HUES64 (cell line): ENCODE data around the gene HRH3.

Source experiments
- H3K27ac ChIP-seq: 2 replicates; pipeline ENCODE4 v1.7.0; 2013; ENCODE audit warnings: low read depth, low read length, inconsistent platforms
- H3K27me3 ChIP-seq: 2 replicates; pipeline ENCODE4 v1.6.1; 2013; ENCODE audit warnings: mild to moderate bottlenecking, low read length; ENCODE audit not compliant: insufficient read depth
- H3K36me3 ChIP-seq: 2 replicates; pipeline ENCODE4 v1.6.1; 2013; ENCODE audit warnings: mild to moderate bottlenecking, low read length; ENCODE audit not compliant: insufficient read depth
- H3K4me1 ChIP-seq: 2 replicates; pipeline ENCODE4 v1.6.1; 2013; ENCODE audit warnings: mild to moderate bottlenecking, low read length, moderate library complexity; ENCODE audit not compliant: insufficient read depth
- H3K4me3 ChIP-seq: 2 replicates; pipeline ENCODE4 v1.5.1; 2013; ENCODE audit warnings: mild to moderate bottlenecking, low read length, moderate library complexity
- H3K9ac ChIP-seq: 2 replicates; pipeline ENCODE4 v1.6.1; 2013; ENCODE audit warnings: mild to moderate bottlenecking, low read depth, low read length
- H3K9me3 ChIP-seq: 2 replicates; pipeline ENCODE4 v1.6.1; 2013; ENCODE audit warnings: low read depth, low read length; ENCODE audit not compliant: insufficient read depth
- WGBS: fragments of 150-250, 120-280 bp; methylation state at CpG from one replicate; pipeline ENCODE4 v1.1.7; 2013; ENCODE audit warnings: missing lambda C conversion rate; 5-methylcytosine and 5-hydroxymethylcytosine counted together

The HRH3 gene

DNA sequence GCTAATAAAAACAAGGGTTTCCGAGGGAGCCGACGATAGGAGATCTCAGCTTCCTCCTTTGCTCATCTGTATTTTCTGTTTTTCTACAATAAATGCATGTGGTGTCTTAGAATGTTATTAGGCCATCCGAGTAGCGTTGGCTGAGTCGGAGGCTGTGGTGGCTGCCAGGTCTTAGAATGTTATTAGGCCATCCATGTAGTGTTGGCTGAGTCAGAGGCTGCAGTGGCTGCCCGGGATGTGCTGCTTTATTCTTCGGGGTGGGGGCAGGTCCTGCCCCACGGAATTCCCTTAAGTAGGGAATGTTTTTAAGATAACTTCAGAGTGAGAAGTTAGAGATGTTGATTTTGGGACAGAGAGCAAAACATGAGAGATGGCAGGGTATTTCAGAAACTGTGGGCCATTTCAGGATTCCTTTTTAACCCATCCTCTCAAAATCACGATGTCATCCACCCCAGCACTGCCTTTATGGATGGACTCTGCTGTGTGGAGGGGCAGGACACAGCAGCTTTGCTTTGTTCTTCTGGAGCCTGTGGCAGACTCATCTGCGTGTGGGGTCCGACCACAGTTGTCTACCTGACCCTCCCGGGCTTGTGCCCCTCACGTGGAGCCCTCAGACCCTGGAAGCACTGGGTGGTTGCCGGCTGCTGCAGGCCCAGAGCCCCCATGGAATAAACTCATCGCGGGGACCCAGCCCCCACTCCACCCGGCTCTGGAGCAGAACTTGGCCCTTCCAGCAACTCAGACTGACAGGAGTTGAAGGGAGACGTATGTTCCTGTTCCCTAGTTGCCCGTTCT lies 38.6 kb upstream of the HRH3 start:
- peaks cover 33% of the 10 kb centered on the region for H3K36me3 ChIP-seq
- H3K4me1 ChIP-seq, result peaks cover 4% of the 10 kb centered on the region; the same call in 1 of the 2 replicates
- no peaks in the 10 kb centered on the region for H3K9me3 ChIP-seq
- H3K4me3 ChIP-seq, result no peak overlapping the region
- no peak overlapping the region; the same call in 1 of the 2 replicates for H3K9ac ChIP-seq
- no peak overlapping the region for H3K27ac ChIP-seq
- WGBS, result 93% methylated on average over 20 of the region's 20 CpGs
- no peaks in the 10 kb centered on the region for H3K27me3 ChIP-seq

DNA sequence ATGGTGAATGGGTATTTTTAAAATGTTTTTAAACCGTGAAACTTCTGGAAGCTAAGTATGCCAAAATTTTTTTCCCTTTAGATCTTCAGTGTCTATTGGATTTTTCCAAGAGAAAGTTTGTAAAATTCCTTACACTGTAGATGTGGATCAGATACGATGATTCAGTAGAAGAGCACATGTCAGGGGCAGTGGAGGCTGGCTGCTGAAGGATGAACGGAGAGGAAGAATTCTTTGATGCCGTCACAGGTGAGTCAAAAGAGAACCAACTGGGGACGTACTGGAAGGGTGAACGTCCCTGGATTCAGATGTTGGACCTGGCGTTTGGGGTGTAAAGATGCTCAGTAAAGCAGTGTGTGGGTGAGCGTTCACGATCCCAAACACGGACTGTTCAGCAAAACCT lies 35.9 kb upstream of the HRH3 start:
- 96% methylated on average over 10 of the region's 10 CpGs for WGBS
- H3K4me1 ChIP-seq, result peaks cover 4% of the 10 kb centered on the region; the same call in 1 of the 2 replicates
- 0 out of 2 replicates have a peak, but pooled peaks cover 12% of the 10 kb centered on the region for H3K36me3 ChIP-seq
- no peak overlapping the region for H3K27ac ChIP-seq
- no peaks in the 10 kb centered on the region for H3K9me3 ChIP-seq
- H3K27me3 ChIP-seq, result no peaks in the 10 kb centered on the region
- H3K4me3 ChIP-seq, result no peak overlapping the region
- no peak overlapping the region for H3K9ac ChIP-seq

DNA sequence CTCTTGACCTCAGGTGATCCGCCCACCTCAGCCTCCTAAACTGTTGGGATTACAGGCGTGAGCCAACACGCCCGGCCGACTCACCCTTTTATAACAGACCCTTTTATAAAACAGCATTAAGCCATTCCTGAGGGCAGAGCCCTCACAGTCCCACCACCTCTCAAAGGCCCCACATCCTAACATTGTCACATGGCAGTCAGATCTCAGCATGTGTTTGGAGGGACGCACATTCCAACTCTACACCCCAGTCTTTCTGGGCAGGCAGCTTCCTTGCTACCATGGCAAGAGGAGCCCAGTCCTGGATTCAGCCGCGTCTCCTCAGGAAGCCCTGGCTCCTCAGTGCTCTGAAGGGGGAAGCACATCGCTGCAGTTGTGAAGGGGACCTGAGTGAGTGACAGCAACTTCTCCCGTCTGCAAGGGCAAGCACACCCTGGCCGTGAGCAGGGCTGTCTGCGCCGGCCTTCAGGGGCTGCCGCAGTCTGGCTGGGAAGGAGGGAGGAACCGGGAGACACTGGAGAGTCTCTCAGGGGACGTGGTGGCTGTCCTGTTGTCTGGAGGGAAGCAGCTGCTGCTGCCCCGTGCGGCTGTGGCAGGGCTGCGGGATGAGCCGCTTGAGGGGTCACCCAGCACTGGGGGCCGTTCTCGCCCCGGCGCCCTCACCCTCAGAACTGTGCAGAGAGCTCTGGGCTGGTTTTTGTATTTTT lies 34.1 kb upstream of the HRH3 start:
- Histone ChIP-seq H3K36me3 (0 out of 2 replicates have a peak, but pooled peaks cover 6% of the 10 kb centered on the region), H3K9me3 (no peaks in the 10 kb centered on the region), H3K4me1 (peaks cover 4% of the 10 kb centered on the region; the same call in 1 of the 2 replicates), H3K9ac (0 out of 2 replicates have a peak overlapping the region, but pooled peaks have one; percentile 3), H3K4me3 (no peak overlapping the region), H3K27ac (0 out of 2 replicates have a peak overlapping the region, but pooled peaks have one; percentile 55), H3K27me3 (no peaks in the 10 kb centered on the region)
- WGBS, result 86% methylated on average over 24 of the region's 24 CpGs

DNA sequence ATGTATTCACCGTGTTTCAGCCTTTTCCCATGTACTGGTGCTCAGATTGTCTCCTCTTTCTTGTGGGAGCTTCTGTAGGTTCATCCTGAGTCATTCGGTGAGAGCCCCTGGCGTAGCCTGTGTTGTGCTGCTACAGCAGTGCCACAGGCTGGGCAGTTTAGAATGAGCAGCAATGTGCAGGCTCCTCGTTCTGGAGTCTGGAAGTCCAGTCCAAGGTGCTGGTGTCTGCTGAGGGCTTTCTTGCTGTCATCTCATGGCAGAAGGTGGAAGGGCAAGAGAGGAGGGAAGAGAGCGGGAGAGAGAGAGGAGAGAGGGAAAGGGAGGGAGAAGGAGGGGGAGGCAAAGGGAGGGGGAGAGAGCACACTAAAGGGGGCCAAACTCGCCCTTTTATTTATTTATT lies 33.3 kb upstream of the HRH3 start:
- 83% methylated on average over 5 of the region's 6 CpGs for WGBS
- H3K4me3 ChIP-seq, result no peak overlapping the region
- no peaks in the 10 kb centered on the region for H3K27me3 ChIP-seq
- H3K27ac ChIP-seq, result no peak overlapping the region
- H3K36me3 ChIP-seq, result 0 out of 2 replicates have a peak, but pooled peaks cover 6% of the 10 kb centered on the region
- no peaks in the 10 kb centered on the region for H3K9me3 ChIP-seq
- H3K9ac ChIP-seq, result no peak overlapping the region
- peaks cover 4% of the 10 kb centered on the region; the same call in 1 of the 2 replicates for H3K4me1 ChIP-seq

DNA sequence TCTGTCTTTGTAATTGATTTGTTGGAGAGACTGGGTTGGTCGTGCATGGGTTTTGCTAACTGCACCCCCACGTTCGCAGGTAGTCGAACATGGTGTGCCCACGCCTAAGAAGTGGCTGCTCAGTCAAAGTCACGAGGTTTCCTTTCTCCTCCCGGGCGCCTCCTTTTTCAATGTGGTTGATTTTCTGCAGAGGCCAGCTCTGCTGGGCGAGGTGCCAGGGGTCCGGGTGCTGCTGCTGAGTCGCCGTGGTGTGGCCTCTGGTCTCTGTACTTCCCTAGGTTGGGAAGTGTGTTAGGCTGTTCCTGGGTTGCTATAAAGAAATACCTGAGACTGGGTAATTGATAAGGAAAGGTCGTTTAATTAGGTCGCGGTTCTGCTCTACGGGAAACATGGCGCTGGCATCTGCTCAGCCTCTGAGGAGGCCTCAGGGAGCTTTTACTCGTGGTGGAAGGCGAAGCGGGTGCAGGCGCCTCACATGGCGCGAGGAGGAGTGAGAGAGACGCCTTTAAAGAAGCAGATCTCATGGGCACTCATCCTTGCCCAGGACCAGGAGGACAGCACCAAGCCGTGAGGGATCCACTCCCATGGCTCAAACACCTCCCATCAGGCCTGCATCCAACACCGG lies 32.4 kb upstream of the HRH3 start:
- Histone ChIP-seq H3K27ac (no peak overlapping the region), H3K4me1 (peaks cover 4% of the 10 kb centered on the region; the same call in 1 of the 2 replicates), H3K4me3 (no peak overlapping the region), H3K9ac (no peak overlapping the region), H3K36me3 (0 out of 2 replicates have a peak, but pooled peaks cover 6% of the 10 kb centered on the region), H3K9me3 (no peaks in the 10 kb centered on the region), H3K27me3 (no peaks in the 10 kb centered on the region)
- 95% methylated on average over 26 of the region's 26 CpGs for WGBS

DNA sequence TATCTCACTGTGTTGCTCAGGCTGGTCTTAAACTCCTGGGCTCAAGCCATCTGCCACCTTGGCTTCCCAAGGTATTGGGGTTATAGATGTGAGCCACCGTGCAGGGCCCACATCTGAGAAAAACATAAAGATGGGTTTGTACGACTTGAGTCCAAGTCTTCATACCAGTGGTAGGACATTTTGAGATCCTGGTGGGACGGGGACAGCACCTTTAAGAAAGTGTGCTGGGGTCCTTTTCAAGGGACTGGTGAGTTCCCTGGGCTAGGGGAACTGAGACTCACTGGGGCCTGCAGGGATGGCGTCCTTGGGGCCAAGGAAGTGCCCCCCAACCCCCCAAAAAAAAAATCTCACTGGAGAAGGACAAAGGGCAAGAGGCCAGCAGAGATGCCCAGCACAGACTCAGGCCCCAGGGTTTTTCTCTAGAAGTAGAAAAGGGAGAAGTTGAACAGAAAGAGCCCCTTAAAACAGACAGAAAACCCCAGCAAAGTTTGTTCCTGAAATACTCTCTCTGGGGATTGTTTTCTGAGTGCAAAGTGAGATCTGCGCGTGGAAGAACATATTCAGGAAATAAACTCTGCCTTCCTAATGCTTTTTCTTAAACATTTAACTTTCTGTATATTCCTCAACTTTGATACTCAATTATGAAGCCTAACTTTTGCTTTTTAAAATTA lies 28.9 kb upstream of the HRH3 start:
- Histone ChIP-seq H3K4me1 (peaks cover 1% of the 10 kb centered on the region; the same call in 1 of the 2 replicates), H3K9ac (no peak overlapping the region), H3K36me3 (no peaks in the 10 kb centered on the region), H3K4me3 (no peak overlapping the region), H3K9me3 (no peaks in the 10 kb centered on the region), H3K27me3 (no peaks in the 10 kb centered on the region), H3K27ac (no peak overlapping the region)
- 98% methylated on average over 6 of the region's 6 CpGs for WGBS

DNA sequence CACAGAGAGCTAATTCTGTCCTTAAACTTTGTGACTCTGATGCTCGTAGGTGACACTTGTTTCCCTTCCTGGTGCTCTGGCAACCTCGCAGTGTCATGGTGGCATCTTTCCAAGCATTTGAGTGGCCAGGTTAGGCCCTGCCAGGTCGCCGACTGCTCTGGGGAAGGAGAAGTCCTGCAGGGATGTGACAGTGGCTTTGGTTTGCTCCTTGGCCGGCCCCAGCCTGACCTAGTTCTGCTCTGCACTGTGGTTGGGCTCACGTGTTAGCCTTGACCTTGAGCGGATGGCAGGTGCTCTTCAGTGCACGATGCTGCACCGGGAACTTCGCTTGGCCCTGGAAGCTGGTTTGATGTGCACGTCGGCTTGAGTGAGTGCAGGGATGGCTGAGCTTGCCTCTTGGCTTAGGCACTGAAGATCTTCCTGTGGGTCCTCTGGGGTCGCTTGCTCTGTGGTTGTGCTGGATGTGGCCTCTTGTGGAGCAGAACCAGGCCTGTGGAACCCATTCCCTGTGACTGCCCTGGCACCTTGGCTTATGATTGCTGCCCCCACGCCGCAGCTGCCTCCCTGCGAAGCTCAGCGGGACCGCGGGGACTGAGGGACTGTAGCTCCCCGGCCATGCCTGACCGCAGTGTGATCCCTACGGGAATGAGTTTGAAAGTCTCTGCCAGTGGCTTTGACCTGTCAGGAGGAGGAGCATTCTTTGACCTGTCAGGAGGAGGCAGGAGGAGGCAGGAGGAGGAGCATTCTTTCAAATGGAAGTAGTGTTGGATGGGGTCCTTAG lies 27.0 kb upstream of the HRH3 start:
- Histone ChIP-seq H3K9me3 (no peaks in the 10 kb centered on the region), H3K4me3 (no peak overlapping the region), H3K36me3 (0 out of 2 replicates have a peak, but pooled peaks cover 3% of the 10 kb centered on the region), H3K27me3 (no peaks in the 10 kb centered on the region), H3K9ac (no peak overlapping the region), H3K4me1 (no peaks in the 10 kb centered on the region), H3K27ac (no peak overlapping the region; the same call in 1 of the 2 replicates)
- 75% methylated on average over 22 of the region's 22 CpGs for WGBS

DNA sequence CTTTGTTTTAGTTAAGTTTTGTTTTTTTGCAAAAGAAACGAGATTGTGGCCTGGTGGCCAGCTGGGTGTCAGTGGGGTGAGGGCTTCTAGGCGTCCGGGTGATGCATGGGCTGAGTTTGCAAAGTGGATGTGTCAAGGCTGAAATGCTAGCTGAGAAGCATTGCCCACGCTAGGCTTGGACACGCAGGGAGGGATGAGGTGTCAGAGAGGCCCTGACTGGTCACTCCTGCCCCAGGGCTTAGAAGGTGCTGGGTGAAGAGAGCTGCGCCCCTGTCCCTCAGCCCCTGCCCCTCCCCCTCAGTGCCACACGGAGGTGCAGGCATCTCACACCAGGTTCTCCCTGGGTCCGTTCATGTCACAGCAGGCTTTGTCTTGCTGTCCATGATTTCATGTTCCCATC lies 26.4 kb upstream of the HRH3 start:
- 88% methylated on average over 8 of the region's 8 CpGs for whole genome bisulfite sequencing

DNA sequence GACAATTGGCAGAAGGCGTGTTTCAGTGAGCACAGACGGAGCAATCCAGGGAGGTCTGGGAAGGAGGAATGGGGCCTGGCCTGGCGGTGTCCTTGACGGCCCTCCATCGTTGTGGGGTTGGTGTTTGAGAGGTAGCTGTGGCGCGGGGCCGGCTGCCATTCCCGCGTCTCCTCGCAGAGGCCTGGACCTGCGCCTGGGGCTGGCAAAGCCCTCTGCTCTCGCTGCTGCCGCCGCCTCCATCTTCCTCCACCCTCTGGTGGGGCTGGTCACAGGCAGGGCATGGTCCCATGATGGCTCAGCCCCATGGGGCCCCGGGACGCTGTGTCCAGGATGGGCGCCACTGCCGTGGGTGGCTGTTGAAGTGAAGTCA lies 25.8 kb upstream of the HRH3 start:
- peaks cover 5% of the 10 kb centered on the region; the same call in 1 of the 2 replicates for H3K36me3 ChIP-seq
- no peak overlapping the region for H3K4me3 ChIP-seq
- H3K9ac ChIP-seq, result no peak overlapping the region
- no peaks in the 10 kb centered on the region for H3K9me3 ChIP-seq
- no peaks in the 10 kb centered on the region for H3K27me3 ChIP-seq
- WGBS, result 96% methylated on average over 19 of the region's 19 CpGs
- H3K4me1 ChIP-seq, result no peaks in the 10 kb centered on the region
- H3K27ac ChIP-seq, result no peak overlapping the region

More for the DNA sequence above, 26.4 kb upstream of the HRH3 start:
- Histone ChIP-seq H3K9me3 (no peaks in the 10 kb centered on the region), H3K4me1 (no peaks in the 10 kb centered on the region), H3K27me3 (no peaks in the 10 kb centered on the region), H3K4me3 (no peak overlapping the region), H3K36me3 (0 out of 2 replicates have a peak, but pooled peaks cover 5% of the 10 kb centered on the region), H3K9ac (no peak overlapping the region), H3K27ac (no peak overlapping the region)

DNA sequence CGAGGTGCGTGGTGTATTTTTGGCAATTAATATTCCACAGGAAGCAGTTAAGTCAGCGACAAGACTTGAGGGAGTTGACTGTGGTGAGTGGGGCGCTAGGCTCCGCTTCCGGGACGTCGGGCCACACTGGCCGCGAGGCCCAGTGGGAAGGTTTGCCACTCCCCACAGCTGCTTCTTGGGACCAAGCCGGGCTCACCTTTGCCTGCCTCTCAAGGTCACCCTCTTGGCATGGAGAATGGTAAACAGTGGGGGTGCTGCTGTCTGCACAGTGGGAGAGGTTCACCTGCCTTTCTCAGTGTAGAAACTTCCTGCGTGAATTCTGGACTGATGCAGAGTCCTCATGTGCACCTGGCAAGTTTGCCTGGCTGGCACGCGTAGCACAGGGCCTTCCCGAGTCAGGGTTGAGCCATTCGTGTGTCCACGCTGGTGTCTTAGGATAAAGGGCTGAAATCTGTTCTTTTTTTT lies 24.6 kb upstream of the HRH3 start:
- Histone ChIP-seq H3K27ac (no peak overlapping the region), H3K9me3 (no peaks in the 10 kb centered on the region), H3K27me3 (no peaks in the 10 kb centered on the region), H3K36me3 (peaks cover 5% of the 10 kb centered on the region; the same call in 1 of the 2 replicates), H3K4me3 (no peak overlapping the region), H3K4me1 (0 out of 2 replicates have a peak, but pooled peaks cover under 1% of the 10 kb centered on the region), H3K9ac (no peak overlapping the region)
- 94% methylated on average over 17 of the region's 17 CpGs for WGBS
